Measurements from ENCODE around the gene XXYLT1. TPM values are rescaled to one million over a fixed set of nuclear protein-coding genes. Genes with fewer than 3 reads are reported as not detected.

XXYLT1 gene
- total and polyA plus RNA-seq, 9 of the 15 experiments (the other 6 are each of a cell fraction or from before 2014, with no cell fraction given): 1.9 to 18.9 (median 15.0) TPM

DNA sequence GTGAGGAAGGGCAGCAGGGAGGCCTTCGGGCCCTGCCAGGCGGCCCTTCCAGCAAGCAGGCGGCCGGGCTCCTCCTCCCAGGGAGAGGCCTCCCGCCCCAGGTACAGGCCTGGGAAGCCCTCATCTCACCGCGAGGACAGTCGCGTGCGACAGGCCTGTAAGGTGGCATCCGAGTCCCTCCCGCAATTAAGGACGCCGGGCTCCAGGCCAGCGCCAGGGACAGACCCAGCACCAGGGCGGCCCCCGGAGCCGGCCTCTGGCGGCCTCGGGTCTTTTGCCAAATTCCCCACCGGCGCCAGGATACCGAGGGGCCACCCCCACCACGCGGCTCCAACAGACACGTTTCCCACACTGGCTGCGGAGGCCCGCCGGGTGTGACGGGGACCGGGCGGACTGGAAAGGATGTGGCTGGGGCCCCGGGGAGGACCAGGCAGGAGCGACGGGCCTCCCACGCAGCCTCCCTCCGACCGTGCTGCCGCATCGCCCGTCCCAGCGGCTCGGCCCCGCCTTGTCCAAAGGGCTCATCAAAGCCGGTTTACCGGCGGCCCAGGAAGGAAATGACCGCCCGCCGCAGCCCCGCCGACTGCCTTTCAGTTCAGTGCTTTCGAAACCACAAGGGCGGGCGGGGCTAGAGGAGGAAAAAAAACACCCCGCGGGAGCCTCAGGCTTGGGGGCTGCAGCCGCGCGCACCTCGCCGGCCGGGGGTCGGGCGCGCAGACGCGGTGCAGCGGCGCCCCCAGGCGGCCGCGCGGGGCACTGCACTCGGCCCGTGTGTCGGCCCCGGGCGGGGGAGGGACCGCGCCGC lies 11.3 kb downstream of the XXYLT1 start (continued):
- TF ChIP-seq, protein P1, sequence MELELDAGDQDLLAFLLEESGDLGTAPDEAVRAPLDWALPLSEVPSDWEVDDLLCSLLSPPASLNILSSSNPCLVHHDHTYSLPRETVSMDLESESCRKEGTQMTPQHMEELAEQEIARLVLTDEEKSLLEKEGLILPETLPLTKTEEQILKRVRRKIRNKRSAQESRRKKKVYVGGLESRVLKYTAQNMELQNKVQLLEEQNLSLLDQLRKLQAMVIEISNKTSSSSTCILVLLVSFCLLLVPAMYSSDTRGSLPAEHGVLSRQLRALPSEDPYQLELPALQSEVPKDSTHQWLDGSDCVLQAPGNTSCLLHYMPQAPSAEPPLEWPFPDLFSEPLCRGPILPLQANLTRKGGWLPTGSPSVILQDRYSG (tag; conservative IDR thresholded peaks at IDR 0.05; ENCODE audit: low read depth): no peak
- TF ChIP-seq MTF1 (CRISPR knock-in tag; IDR thresholded peaks at IDR 0.05; ENCODE audit: borderline replicate concordance) (no peak), MEF2A (IDR thresholded peaks at IDR 0.05; ENCODE audit: control insufficient read depth, low read depth, low read length) (no peak), NFRKB (IDR thresholded peaks at IDR 0.05; ENCODE audit: low read depth) (peak; percentile 64; the same call in 1 of the 2 replicates), FOXP1 (CRISPR knock-in tag; IDR thresholded peaks at IDR 0.05) (no peak; the same call in 1 of the 2 replicates), TAF9B (IDR thresholded peaks at IDR 0.05; ENCODE audit: partially characterized antibody) (no peak), CBX8 (IDR thresholded peaks at IDR 0.05; ENCODE audit: borderline replicate concordance, extremely low read depth, low read depth, low read length, poor library complexity, severe bottlenecking) (no peak), ZNF766 (CRISPR knock-in tag; conservative IDR thresholded peaks at IDR 0.05) (peak; percentile 8; the same call in 1 of the 2 replicates), DACH1 (IDR thresholded peaks at IDR 0.05; ENCODE audit: partially characterized antibody) (no peak), NONO (IDR thresholded peaks at IDR 0.05; ENCODE audit: low read depth in 2 of 2, low read length in 1 of 2) (peak in 1 of 2 experiments; percentile 91; a peak in 2 of 4 replicates), CSDE1 (IDR thresholded peaks at IDR 0.05) (no peak), HMGN3 (IDR thresholded peaks at IDR 0.05; ENCODE audit: borderline replicate concordance, extremely low read depth, insufficient read length, low read depth, low read length) (peak; percentile 66), ZNF133 (CRISPR knock-in tag; IDR thresholded peaks at IDR 0.05) (no peak), SRSF3 (IDR thresholded peaks at IDR 0.05; ENCODE audit: insufficient read depth, low read length) (no peak)
- TF ChIP-seq, protein P2, sequence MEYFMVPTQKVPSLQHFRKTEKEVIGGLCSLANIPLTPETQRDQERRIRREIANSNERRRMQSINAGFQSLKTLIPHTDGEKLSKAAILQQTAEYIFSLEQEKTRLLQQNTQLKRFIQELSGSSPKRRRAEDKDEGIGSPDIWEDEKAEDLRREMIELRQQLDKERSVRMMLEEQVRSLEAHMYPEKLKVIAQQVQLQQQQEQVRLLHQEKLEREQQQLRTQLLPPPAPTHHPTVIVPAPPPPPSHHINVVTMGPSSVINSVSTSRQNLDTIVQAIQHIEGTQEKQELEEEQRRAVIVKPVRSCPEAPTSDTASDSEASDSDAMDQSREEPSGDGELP (CRISPR knock-in tag; IDR thresholded peaks at IDR 0.05; ENCODE audit: borderline replicate concordance): peak; percentile 73
- TF ChIP-seq, protein P3, sequence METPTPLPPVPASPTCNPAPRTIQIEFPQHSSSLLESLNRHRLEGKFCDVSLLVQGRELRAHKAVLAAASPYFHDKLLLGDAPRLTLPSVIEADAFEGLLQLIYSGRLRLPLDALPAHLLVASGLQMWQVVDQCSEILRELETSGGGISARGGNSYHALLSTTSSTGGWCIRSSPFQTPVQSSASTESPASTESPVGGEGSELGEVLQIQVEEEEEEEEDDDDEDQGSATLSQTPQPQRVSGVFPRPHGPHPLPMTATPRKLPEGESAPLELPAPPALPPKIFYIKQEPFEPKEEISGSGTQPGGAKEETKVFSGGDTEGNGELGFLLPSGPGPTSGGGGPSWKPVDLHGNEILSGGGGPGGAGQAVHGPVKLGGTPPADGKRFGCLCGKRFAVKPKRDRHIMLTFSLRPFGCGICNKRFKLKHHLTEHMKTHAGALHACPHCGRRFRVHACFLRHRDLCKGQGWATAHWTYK (CRISPR knock-in tag; IDR thresholded peaks at IDR 0.05): peak; percentile 60; the same call in 1 of the 2 replicates
- TF ChIP-seq, protein P4, sequence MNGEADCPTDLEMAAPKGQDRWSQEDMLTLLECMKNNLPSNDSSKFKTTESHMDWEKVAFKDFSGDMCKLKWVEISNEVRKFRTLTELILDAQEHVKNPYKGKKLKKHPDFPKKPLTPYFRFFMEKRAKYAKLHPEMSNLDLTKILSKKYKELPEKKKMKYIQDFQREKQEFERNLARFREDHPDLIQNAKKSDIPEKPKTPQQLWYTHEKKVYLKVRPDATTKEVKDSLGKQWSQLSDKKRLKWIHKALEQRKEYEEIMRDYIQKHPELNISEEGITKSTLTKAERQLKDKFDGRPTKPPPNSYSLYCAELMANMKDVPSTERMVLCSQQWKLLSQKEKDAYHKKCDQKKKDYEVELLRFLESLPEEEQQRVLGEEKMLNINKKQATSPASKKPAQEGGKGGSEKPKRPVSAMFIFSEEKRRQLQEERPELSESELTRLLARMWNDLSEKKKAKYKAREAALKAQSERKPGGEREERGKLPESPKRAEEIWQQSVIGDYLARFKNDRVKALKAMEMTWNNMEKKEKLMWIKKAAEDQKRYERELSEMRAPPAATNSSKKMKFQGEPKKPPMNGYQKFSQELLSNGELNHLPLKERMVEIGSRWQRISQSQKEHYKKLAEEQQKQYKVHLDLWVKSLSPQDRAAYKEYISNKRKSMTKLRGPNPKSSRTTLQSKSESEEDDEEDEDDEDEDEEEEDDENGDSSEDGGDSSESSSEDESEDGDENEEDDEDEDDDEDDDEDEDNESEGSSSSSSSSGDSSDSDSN (IDR thresholded peaks at IDR 0.05; ENCODE audit: borderline replicate concordance in 1 of 2, low read depth in 2 of 2, low read length in 2 of 2): peak; percentile 83 to 92; a peak in 3 of 4 replicates
- TF ChIP-seq, protein P5, sequence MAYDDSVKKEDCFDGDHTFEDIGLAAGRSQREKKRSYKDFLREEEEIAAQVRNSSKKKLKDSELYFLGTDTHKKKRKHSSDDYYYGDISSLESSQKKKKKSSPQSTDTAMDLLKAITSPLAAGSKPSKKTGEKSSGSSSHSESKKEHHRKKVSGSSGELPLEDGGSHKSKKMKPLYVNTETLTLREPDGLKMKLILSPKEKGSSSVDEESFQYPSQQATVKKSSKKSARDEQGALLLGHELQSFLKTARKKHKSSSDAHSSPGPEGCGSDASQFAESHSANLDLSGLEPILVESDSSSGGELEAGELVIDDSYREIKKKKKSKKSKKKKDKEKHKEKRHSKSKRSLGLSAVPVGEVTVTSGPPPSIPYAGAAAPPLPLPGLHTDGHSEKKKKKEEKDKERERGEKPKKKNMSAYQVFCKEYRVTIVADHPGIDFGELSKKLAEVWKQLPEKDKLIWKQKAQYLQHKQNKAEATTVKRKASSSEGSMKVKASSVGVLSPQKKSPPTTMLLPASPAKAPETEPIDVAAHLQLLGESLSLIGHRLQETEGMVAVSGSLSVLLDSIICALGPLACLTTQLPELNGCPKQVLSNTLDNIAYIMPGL (CRISPR knock-in tag; IDR thresholded peaks at IDR 0.05): peak; percentile 91; the same call in 1 of the 2 replicates

Data from K562 (cell line).